Measurements from ENCODE around the gene TPSAB1. TPM values are rescaled to one million over a fixed set of nuclear protein-coding genes. Genes with fewer than 3 reads are reported as not detected.

Gene TPSAB1
- total RNA-seq, 1 experiment from 2014 or later, result 22.9 TPM

GRCh38 chr16:1209081-1209480, 31.4 kb upstream of the TPSAB1 start:
- Histone ChIP-seq H3K4me1 (ENCODE audit: insufficient read depth, low read length, poor library complexity, severe bottlenecking) (no peaks in the 10 kb centered on the region), H3K27me3 (replicated peaks; ENCODE audit: insufficient read depth, low read depth, low read length, poor library complexity) (no peaks in the 10 kb centered on the region), H3K36me3 (ENCODE audit: insufficient read depth, low read length, poor library complexity, severe bottlenecking) (peaks cover 42% of the 10 kb centered on the region), H3K4me3 (ENCODE audit: low read depth, low read length, poor library complexity, severe bottlenecking) (no peak overlapping the region), H3K27ac (ENCODE audit: low read depth, low read length, poor library complexity, severe bottlenecking) (no peak overlapping the region), H3K9me3 (ENCODE audit: low read depth, low read length, poor library complexity, severe bottlenecking) (no peaks in the 10 kb centered on the region)
- BruUV-seq (replicated peaks), result no TSS peak
- intact Hi-C loops (cut with micrococcal nuclease; ENCODE audit: unreplicated experiment), result no loop called here
- TF ChIP-seq EZH2 (IDR thresholded peaks at IDR 0.05; ENCODE audit: borderline replicate concordance, low read depth, low read length, poor library complexity, severe bottlenecking) (no peak), CTCF (conservative IDR thresholded peaks at IDR 0.05; ENCODE audit: low read depth, low read length) (no peak)
- ChIA-PET POLR2A (ENCODE audit: low non-redundant PET) (no interaction called here), CTCF (no interaction called here)
- DNase-seq (ENCODE audit: low spot score), result no peak

- no peaks in the 10 kb centered on the region for H3K4me1 ChIP-seq (ENCODE audit: insufficient read depth, low read length, poor library complexity, severe bottlenecking)
- no peak overlapping the region for H3K27ac ChIP-seq (ENCODE audit: low read depth, low read length, poor library complexity, severe bottlenecking)
- peaks cover 39% of the 10 kb centered on the region for H3K36me3 ChIP-seq (ENCODE audit: insufficient read depth, low read length, poor library complexity, severe bottlenecking)
- no peaks in the 10 kb centered on the region for H3K9me3 ChIP-seq (ENCODE audit: low read depth, low read length, poor library complexity, severe bottlenecking)
- BruUV-seq (replicated peaks), result no TSS peak
- POLR2A ChIA-PET (ENCODE audit: low non-redundant PET), result no interaction called here
- no peak for TF ChIP-seq EZH2 (IDR thresholded peaks at IDR 0.05; ENCODE audit: borderline replicate concordance, low read depth, low read length, poor library complexity, severe bottlenecking)
- TF ChIP-seq CTCF (conservative IDR thresholded peaks at IDR 0.05; ENCODE audit: low read depth, low read length), result no peak
- intact Hi-C loops (cut with micrococcal nuclease; ENCODE audit: unreplicated experiment), result no loop called here
- CTCF ChIA-PET, result no interaction called here
- no peak for DNase-seq (ENCODE audit: low spot score)
- H3K4me3 ChIP-seq (ENCODE audit: low read depth, low read length, poor library complexity, severe bottlenecking), result no peak overlapping the region
- no peaks in the 10 kb centered on the region for H3K27me3 ChIP-seq (replicated peaks; ENCODE audit: insufficient read depth, low read depth, low read length, poor library complexity)
Observed at GRCh38 chr16:1210461-1210860, 30.0 kb upstream of the TPSAB1 start.

- no peak for DNase-seq (ENCODE audit: low spot score)
- TF ChIP-seq EZH2 (IDR thresholded peaks at IDR 0.05; ENCODE audit: borderline replicate concordance, low read depth, low read length, poor library complexity, severe bottlenecking) (no peak), CTCF (conservative IDR thresholded peaks at IDR 0.05; ENCODE audit: low read depth, low read length) (no peak)
- Histone ChIP-seq H3K27ac (ENCODE audit: low read depth, low read length, poor library complexity, severe bottlenecking) (no peak overlapping the region), H3K4me3 (ENCODE audit: low read depth, low read length, poor library complexity, severe bottlenecking) (no peak overlapping the region), H3K9me3 (ENCODE audit: low read depth, low read length, poor library complexity, severe bottlenecking) (no peaks in the 10 kb centered on the region), H3K36me3 (ENCODE audit: insufficient read depth, low read length, poor library complexity, severe bottlenecking) (peaks cover 35% of the 10 kb centered on the region), H3K4me1 (ENCODE audit: insufficient read depth, low read length, poor library complexity, severe bottlenecking) (no peaks in the 10 kb centered on the region), H3K27me3 (replicated peaks; ENCODE audit: insufficient read depth, low read depth, low read length, poor library complexity) (no peaks in the 10 kb centered on the region)
- intact Hi-C loops (cut with micrococcal nuclease; ENCODE audit: unreplicated experiment), result no loop called here
- ChIA-PET CTCF (no interaction called here), POLR2A (ENCODE audit: low non-redundant PET) (no interaction called here)
- no TSS peak for BruUV-seq (replicated peaks)
Observed at GRCh38 chr16:1211451-1212268, 28.8 kb upstream of the TPSAB1 start.

Data from A673 (cell line).